Neural progenitor cell (in vitro differentiated cells): Measurements from ENCODE around the gene PAXIP1. TPM values are rescaled to one million over a fixed set of nuclear protein-coding genes. Genes with fewer than 3 reads are reported as not detected.

Experiments
- DNase-seq: peaks from one replicate; pipeline ENCODE4 v3.0.0-alpha.2; 2016; ENCODE audit warnings: low spot score
- H2AFZ ChIP-seq: fragments of 200-600 bp; sonication (generic); replicated peaks from 2 replicates; pipeline ENCODE4 v1.6.1; 2016; ENCODE audit warnings: antibody characterized with exemption
- H3F3A ChIP-seq: fragments of 200-600 bp; sonication (generic); 2 replicates; pipeline ENCODE4 v1.6.1; 2016; ENCODE audit warnings: antibody characterized with exemption, low read depth
- H3K27ac ChIP-seq: fragments of 200-600 bp; sonication (generic); 2 replicates; pipeline ENCODE4 v1.5.1; 2016; ENCODE audit warnings: mild to moderate bottlenecking
- H3K27me3 ChIP-seq: fragments of 200-600 bp; sonication (generic); 2 replicates; pipeline ENCODE4 v1.6.1; 2016; ENCODE audit warnings: mild to moderate bottlenecking, moderate library complexity
- H3K36me3 ChIP-seq: fragments of 200-600 bp; sonication (generic); 2 replicates; pipeline ENCODE4 v1.5.1; 2016
- H3K4me1 ChIP-seq: fragments of 200-600 bp; sonication (generic); 2 replicates; pipeline ENCODE4 v1.6.1; 2016; ENCODE audit warnings: mixed run types
- H3K4me2 ChIP-seq: fragments of 200-600 bp; sonication (generic); 2 replicates; pipeline ENCODE4 v1.6.1; 2016
- H3K4me3 ChIP-seq: fragments of 200-600 bp; sonication (generic); 2 replicates; pipeline ENCODE4 v1.5.1; 2016
- H3K79me2 ChIP-seq: fragments of 200-600 bp; sonication (generic); 2 replicates; pipeline ENCODE4 v1.6.1; 2016; ENCODE audit warnings: low read depth
- H3K9ac ChIP-seq: fragments of 200-600 bp; sonication (generic); 2 replicates; pipeline ENCODE4 v1.6.1; 2016
- H3K9me3 ChIP-seq: fragments of 200-600 bp; sonication (generic); 2 replicates; pipeline ENCODE4 v1.5.1; 2016; ENCODE audit warnings: low read depth
- H4K20me1 ChIP-seq: fragments of 200-600 bp; sonication (generic); 2 replicates; pipeline ENCODE4 v1.6.1; 2016; ENCODE audit warnings: low read depth
- H3K27ac Mint-ChIP-seq: 3 replicates; pipeline ENCODE4 v1.8.0; 2021; ENCODE audit warnings: mixed read lengths
- H3K27me3 Mint-ChIP-seq: 2 replicates; pipeline ENCODE4 v1.8.0; 2022; ENCODE audit warnings: low read depth, mild to moderate bottlenecking, inconsistent platforms, moderate library complexity, mixed read lengths; ENCODE audit not compliant: insufficient read depth
- H3K36me3 Mint-ChIP-seq: 3 replicates; pipeline ENCODE4 v1.8.0; 2021; ENCODE audit warnings: mixed read lengths
- H3K4me1 Mint-ChIP-seq: 3 replicates; pipeline ENCODE4 v1.8.0; 2021; ENCODE audit warnings: mixed read lengths
- H3K4me3 Mint-ChIP-seq: 3 replicates; pipeline ENCODE4 v1.8.0; 2021; ENCODE audit warnings: mild to moderate bottlenecking, moderate library complexity, mixed read lengths
- H3K9me3 Mint-ChIP-seq: 3 replicates; pipeline ENCODE4 v1.8.0; 2020; ENCODE audit warnings: mixed read lengths
- CTCF ChIP-seq: fragments of 200-600 bp; sonication (generic); IDR thresholded peaks from 2 replicates; pipeline ENCODE4 v1.5.1; 2017; ENCODE audit warnings: antibody characterized with exemption, mild to moderate bottlenecking
- EZH2 ChIP-seq: fragments of 200-600 bp; sonication (generic); IDR thresholded peaks from 2 replicates; pipeline ENCODE4 v1.6.1; 2017; ENCODE audit warnings: antibody characterized with exemption, mild to moderate bottlenecking, moderate library complexity
- EZH2phosphoT487 ChIP-seq: fragments of 200-600 bp; sonication (generic); IDR thresholded peaks from 2 replicates; pipeline ENCODE4 v1.6.1; 2017; ENCODE audit warnings: antibody characterized with exemption
- total RNA-seq: library from RNA; depleted of rRNA; stranded (reverse); fragments of >200 nt; gene quantifications from 2 replicates; pipeline ENCODE4 v1.2.3, GENCODE V29; 2015; ENCODE audit warnings: low replicate concordance

The PAXIP1 gene
- total RNA-seq, 1 donor from 2014 or later, result 26.1 TPM

DNA sequence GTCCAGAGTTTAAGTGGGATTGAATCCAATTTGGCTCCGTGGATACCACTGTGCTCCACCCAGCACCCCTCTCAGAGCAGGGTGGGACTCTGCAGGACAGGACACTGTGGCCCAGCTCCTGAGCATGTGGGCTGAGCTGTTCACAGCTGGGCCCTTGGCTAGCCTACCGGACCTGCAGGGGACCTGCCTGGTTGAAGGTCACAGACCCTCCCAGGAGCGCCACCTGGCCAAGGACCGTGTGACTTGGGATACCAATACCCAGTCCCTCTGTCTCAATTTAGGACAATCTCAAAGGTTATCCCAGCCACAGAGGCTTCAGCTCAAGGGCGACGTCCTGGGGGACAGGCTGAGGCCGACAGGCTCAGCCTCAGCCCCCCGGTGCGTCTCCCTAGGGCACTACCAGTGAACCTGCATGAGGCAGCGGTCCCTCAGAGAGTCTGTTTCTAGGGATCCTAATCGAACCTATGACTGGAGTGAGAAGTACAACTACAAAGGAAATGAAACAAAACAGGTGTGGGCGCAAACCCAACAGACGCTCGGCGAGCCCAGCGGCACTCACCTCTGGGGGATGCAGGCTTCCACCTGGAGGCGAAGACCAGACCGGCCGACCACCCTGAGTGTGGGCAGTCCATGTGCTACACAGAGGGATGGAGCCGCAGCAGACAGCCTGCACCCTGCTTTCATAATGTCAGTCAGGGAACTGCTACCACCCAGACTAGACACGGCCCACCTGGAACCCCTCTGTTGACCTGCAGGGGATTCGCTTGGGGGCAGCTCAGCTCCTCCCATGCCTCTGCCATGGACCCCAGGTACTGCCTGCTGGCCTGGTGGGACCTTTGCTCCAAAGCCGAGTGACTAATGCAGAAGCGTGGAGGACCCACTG, 103.7 kb downstream of the PAXIP1 start:
- no peaks in the 10 kb centered on the region for H3K36me3 Mint-ChIP-seq

DNA sequence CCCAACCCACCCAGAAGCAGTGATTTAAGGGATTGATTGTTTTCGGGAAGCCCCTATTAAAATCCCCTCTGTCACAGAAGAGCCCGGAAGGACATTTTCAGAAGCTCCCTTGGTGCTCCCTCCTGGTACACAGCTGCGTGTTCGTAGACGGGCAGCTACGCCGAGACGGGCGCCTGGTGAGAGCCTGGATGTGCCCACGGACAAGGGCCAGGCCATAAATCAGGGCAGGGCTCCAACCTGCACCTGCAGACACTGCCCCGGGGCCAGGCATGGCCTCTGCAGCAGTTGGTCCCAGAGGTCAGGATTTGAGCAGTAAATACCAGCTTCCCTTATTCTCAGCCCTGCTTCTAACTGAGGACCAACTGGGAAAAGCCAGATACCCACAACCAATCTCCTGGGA, 106.8 kb downstream of the PAXIP1 start:
- Histone ChIP-seq H4K20me1 (no peaks in the 10 kb centered on the region), H2AFZ (no peak overlapping the region), H3K9ac (no peak overlapping the region), H3K36me3 (no peaks in the 10 kb centered on the region), H3K4me3 (no peak overlapping the region), H3K4me1 (no peaks in the 10 kb centered on the region), H3K27ac (no peak overlapping the region), H3K27me3 (no peaks in the 10 kb centered on the region), H3K9me3 (no peaks in the 10 kb centered on the region), H3K4me2 (no peak overlapping the region), H3K79me2 (no peaks in the 10 kb centered on the region), H3F3A (no peaks in the 10 kb centered on the region)
- Mint-ChIP-seq H3K9me3 (no peaks in the 10 kb centered on the region), H3K4me1 (no peaks in the 10 kb centered on the region), H3K36me3 (no peaks in the 10 kb centered on the region), H3K4me3 (no peak overlapping the region), H3K27me3 (no peaks in the 10 kb centered on the region), H3K27ac (no peak overlapping the region)
- TF ChIP-seq EZH2phosphoT487 (no peak), CTCF (no peak), EZH2 (no peak)
- DNase-seq, result no peak

More for the DNA sequence above, 103.7 kb downstream of the PAXIP1 start:
- Histone ChIP-seq H3K79me2 (no peaks in the 10 kb centered on the region), H3F3A (no peaks in the 10 kb centered on the region), H3K27me3 (no peaks in the 10 kb centered on the region), H4K20me1 (no peaks in the 10 kb centered on the region), H3K27ac (no peak overlapping the region), H3K4me1 (peaks cover 11% of the 10 kb centered on the region), H3K9me3 (no peaks in the 10 kb centered on the region), H3K36me3 (no peaks in the 10 kb centered on the region), H3K9ac (no peak overlapping the region), H3K4me3 (no peak overlapping the region), H3K4me2 (no peak overlapping the region), H2AFZ (no peak overlapping the region)
- H3K27me3 Mint-ChIP-seq, result no peaks in the 10 kb centered on the region
- TF ChIP-seq CTCF (no peak), EZH2phosphoT487 (no peak), EZH2 (no peak)
- H3K4me3 Mint-ChIP-seq, result no peak overlapping the region
- no peak for DNase-seq
- peaks cover 9% of the 10 kb centered on the region for H3K4me1 Mint-ChIP-seq
- no peaks in the 10 kb centered on the region for H3K9me3 Mint-ChIP-seq
- H3K27ac Mint-ChIP-seq, result no peak overlapping the region

Other genes with a start within 250 kb of the PAXIP1 start
- gene HTR5A, start 67.2 kb upstream of the PAXIP1 start, total RNA-seq, result not detected in 2 replicates